Caco-2 (cell line): ENCODE data around the gene BTNL3. TPM values are rescaled to one million over a fixed set of nuclear protein-coding genes. Genes with fewer than 3 reads are reported as not detected.
"Not testable (repeated sequence)": the region's sequence is repeated elsewhere in the genome, so short reads cannot be mapped to it uniquely, and the experiment has no call there.

Experiments
- BruUV-seq: library from RNA; stranded (reverse); fragments of 400-500 nt; replicated peaks from 2 replicates; lab custom pipeline; 2021; lab: Mats Ljungman, UMichigan
- CTCF ChIA-PET: fragments of 300-600 bp; sonication (Branson Sonifier 250); formaldehyde crosslinking; loops from one replicate; lab custom pipeline; 2022; ENCODE audit warnings: antibody characterized with exemption; lab: Charles Lee
- POLR2A ChIA-PET: fragments of 300-600 bp; sonication (Branson Sonifier 250); formaldehyde crosslinking; loops from one replicate; lab custom pipeline; 2022; ENCODE audit warnings: antibody characterized with exemption; lab: Charles Lee
- DNase-seq, 2 experiments: peaks; one replicate each; pipeline versions ENCODE4 v3.0.0 to v3.0.0-alpha.2; 2020 to 2022
- H3K27me3 ChIP-seq: replicated peaks from 2 replicates; pipeline ENCODE4 v1.6.0; 2011; ENCODE audit warnings: low read length; ENCODE audit not compliant: control insufficient read depth, insufficient read depth
- H3K36me3 ChIP-seq: 2 replicates; pipeline ENCODE4 v1.5.1; 2011; ENCODE audit warnings: low read length; ENCODE audit not compliant: control insufficient read depth, insufficient read depth
- H3K4me1 ChIP-seq: fragments of 250-450 bp; sonication (Bioruptor Pico); 2 replicates; pipeline ENCODE4 v1.5.1; 2020; ENCODE audit warnings: mild to moderate bottlenecking
- H3K4me3 ChIP-seq: 2 replicates; pipeline ENCODE4 v1.5.1; 2011; ENCODE audit warnings: low read depth, mild to moderate bottlenecking, control low read depth, low read length
- H3K9me3 ChIP-seq: fragments of 250-450 bp; sonication (Bioruptor Pico); 2 replicates; pipeline ENCODE4 v1.5.1; 2020; ENCODE audit warnings: mild to moderate bottlenecking, moderate library complexity
- H3K27ac Mint-ChIP-seq: one replicate; pipeline ENCODE4 v1.8.0; 2022; ENCODE audit warnings: mixed read lengths; ENCODE audit not compliant: unreplicated experiment
- H3K27me3 Mint-ChIP-seq: one replicate; pipeline ENCODE4 v1.8.0; 2022; ENCODE audit warnings: mixed read lengths; ENCODE audit not compliant: insufficient read depth, unreplicated experiment
- H3K36me3 Mint-ChIP-seq: one replicate; pipeline ENCODE4 v1.8.0; 2022; ENCODE audit warnings: mild to moderate bottlenecking, mixed read lengths; ENCODE audit not compliant: insufficient read depth, unreplicated experiment
- H3K4me1 Mint-ChIP-seq: one replicate; pipeline ENCODE4 v1.8.0; 2022; ENCODE audit warnings: low read depth, mixed read lengths; ENCODE audit not compliant: unreplicated experiment
- H3K4me3 Mint-ChIP-seq: one replicate; pipeline ENCODE4 v1.8.0; 2022; ENCODE audit warnings: mild to moderate bottlenecking, moderate library complexity, mixed read lengths; ENCODE audit not compliant: unreplicated experiment
- H3K9me3 Mint-ChIP-seq: one replicate; pipeline ENCODE4 v1.8.0; 2022; ENCODE audit warnings: mixed read lengths; ENCODE audit not compliant: unreplicated experiment
- CTCF ChIP-seq, 2 experiments: fragments of 200-600 bp in 1 of 2; IDR thresholded peaks; 1 replicate in 1 of 2; 2 replicates in 1 of 2; pipeline versions ENCODE4 v1.5.1 to v1.8.0; 2011 to 2022; ENCODE audit warnings: antibody characterized with exemption in 1 of 2, control low read depth in 1 of 2, inconsistent platforms in 1 of 2, low read depth in 1 of 2, low read length in 1 of 2, mild to moderate bottlenecking in 1 of 2, moderate library complexity in 1 of 2; ENCODE audit not compliant: insufficient read depth in 1 of 2, severe bottlenecking in 1 of 2, unreplicated experiment in 1 of 2
- intact Hi-C: fragments of 100-400 bp; cut with micrococcal nuclease; formaldehyde crosslinking; loops from one replicate; pipeline ENCODE4 v1.10.0; 2022; ENCODE audit not compliant: unreplicated experiment
- total RNA-seq: library from RNA; stranded (reverse); gene quantifications from 2 replicates; pipeline ENCODE4 v1.2.3, GENCODE V29; 2022

BTNL3 gene
- total RNA-seq, 1 experiment from 2014 or later: not detected

GRCh38 chr5:181017448-181017847 is 28.8 kb downstream of the BTNL3 start:
- H3K4me3 ChIP-seq, H3K4me1 ChIP-seq, BruUV-seq, CTCF ChIA-PET, intact Hi-C loops, H3K27me3 Mint-ChIP-seq, H3K36me3 Mint-ChIP-seq, H3K36me3 ChIP-seq, H3K27me3 ChIP-seq, H3K4me1 Mint-ChIP-seq, H3K4me3 Mint-ChIP-seq, POLR2A ChIA-PET, H3K27ac Mint-ChIP-seq, DNase-seq: not testable (repeated sequence)
- H3K9me3 ChIP-seq: peaks cover 12% of the 10 kb centered on the region; the same call in 1 of the 2 replicates
- peaks cover 12% of the 10 kb centered on the region for H3K9me3 Mint-ChIP-seq

- H3K36me3 Mint-ChIP-seq: no peaks in the 10 kb centered on the region
- intact Hi-C loops: no loop called here
- H3K9me3 ChIP-seq: peaks cover 12% of the 10 kb centered on the region; the same call in 1 of the 2 replicates
- H3K4me1 Mint-ChIP-seq: no peaks in the 10 kb centered on the region
- H3K4me1 ChIP-seq: no peaks in the 10 kb centered on the region
- POLR2A ChIA-PET: no interaction called here
- no peak overlapping the region for H3K4me3 ChIP-seq
- H3K27me3 ChIP-seq: no peaks in the 10 kb centered on the region
- H3K4me3 Mint-ChIP-seq: no peak overlapping the region
- H3K27ac Mint-ChIP-seq: no peak overlapping the region
- peaks cover 7% of the 10 kb centered on the region for H3K27me3 Mint-ChIP-seq
- BruUV-seq: no TSS peak
- no peaks in the 10 kb centered on the region for H3K36me3 ChIP-seq
- no peak for TF ChIP-seq CTCF (IDR thresholded peaks at IDR 0.05; ENCODE audit: insufficient read depth in 1 of 2, low read depth in 1 of 2, low read length in 1 of 2, severe bottlenecking in 1 of 2, unreplicated experiment in 1 of 2)
- CTCF ChIA-PET: no interaction called here
- DNase-seq: no peak
- peaks cover 15% of the 10 kb centered on the region for H3K9me3 Mint-ChIP-seq
Observed at GRCh38 chr5:181020688-181021087, 32.0 kb downstream of the BTNL3 start.

- peaks cover 15% of the 10 kb centered on the region for H3K9me3 Mint-ChIP-seq
- H3K36me3 Mint-ChIP-seq: no peaks in the 10 kb centered on the region
- no peak for DNase-seq
- H3K27ac Mint-ChIP-seq: no peak overlapping the region
- BruUV-seq: no TSS peak
- peaks cover 12% of the 10 kb centered on the region; the same call in 1 of the 2 replicates for H3K9me3 ChIP-seq
- no peaks in the 10 kb centered on the region for H3K27me3 ChIP-seq
- intact Hi-C loops: no loop called here
- H3K27me3 Mint-ChIP-seq: peaks cover 6% of the 10 kb centered on the region
- no peak overlapping the region for H3K4me3 Mint-ChIP-seq
- H3K4me1 ChIP-seq: no peaks in the 10 kb centered on the region
- H3K4me3 ChIP-seq: no peak overlapping the region
- TF ChIP-seq CTCF (IDR thresholded peaks at IDR 0.05; ENCODE audit: insufficient read depth in 1 of 2, low read depth in 1 of 2, low read length in 1 of 2, severe bottlenecking in 1 of 2, unreplicated experiment in 1 of 2): no peak
- ChIA-PET CTCF (interaction anchor here (0.6 kb wide), 1 partner anchor 208 kb away, joined by 3 read pairs; no protein-coding TSS in a partner anchor), POLR2A (no interaction called here)
- H3K4me1 Mint-ChIP-seq: no peaks in the 10 kb centered on the region
- H3K36me3 ChIP-seq: no peaks in the 10 kb centered on the region
Observed at GRCh38 chr5:181024245-181025064, 35.8 kb downstream of the BTNL3 start.
